Pancreas (tissue), 10 donors: ENCODE measurements around the gene SATB1. TPM values are rescaled to one million over a fixed set of nuclear protein-coding genes. Genes with fewer than 3 reads are reported as not detected.
"Not testable (repeated sequence)": the region's sequence is repeated elsewhere in the genome, so short reads cannot be mapped to it uniquely, and the experiment has no call there.

Experiments used
- ATAC-seq, 4 donors: fragments of 200-7000 bp; cut with Tn5 transposase; one replicate each; pipeline versions ENCODE4 v1.8.0 to v1.9.1; 2020; ENCODE audit warnings: mild to moderate bottlenecking in 4 of 4, moderate library complexity in 4 of 4
- DNase-seq, 6 donors: peaks; one replicate each; pipeline ENCODE4 v3.0.0-alpha.2; 2020
- FAIRE-seq: peaks from 2 replicates; lab custom pipeline; 2012; peaks lifted over from hg19 to GRCh38; lab: Jason Lieb, UNC
- H3K27ac ChIP-seq, 4 donors: fragments of 200-600 bp; sonication (generic); 1 replicate in 3 of 4; 2 replicates in 1 of 4; pipeline versions ENCODE4 v1.5.0 to v1.8.0; 2020
- H3K27me3 ChIP-seq, 4 donors: fragments of 200-600 bp; one replicate each; pipeline ENCODE4 v1.8.0; 2021
- H3K36me3 ChIP-seq, 3 donors: fragments of 200-600 bp; sonication (generic) in 1 of 3; one replicate each; pipeline versions ENCODE4 v1.5.0 to v1.8.0; 2020 to 2021
- H3K4me1 ChIP-seq, 3 donors: fragments of 200-600 bp; one replicate each; pipeline ENCODE4 v1.8.0; 2021
- H3K4me3 ChIP-seq, 4 donors: fragments of 200-600 bp; sonication (generic) in 2 of 4; one replicate each; pipeline versions ENCODE4 v1.5.0 to v1.8.0; 2020 to 2021
- H3K9me3 ChIP-seq, 4 donors: fragments of 200-600 bp; one replicate each; pipeline ENCODE4 v1.8.0; 2021
- CTCF ChIP-seq, 4 donors: fragments of 200-600 bp; sonication (generic) in 3 of 4; IDR thresholded peaks; one replicate each; pipeline versions ENCODE4 v1.5.0 to v1.8.0; 2021; ENCODE audit warnings: antibody characterized with exemption in 4 of 4
- WGBS, 2 donors: extraction: QIAGEN DNeasy Blood & Tissue Kit; methylation state at CpG; one replicate each; pipeline ENCODE4 v1.1.7; 2013; 5-methylcytosine and 5-hydroxymethylcytosine counted together
- intact Hi-C, 3 donors: fragments of 100-400 bp; cut with DNase I; formaldehyde crosslinking; loops; one replicate each; pipeline versions ENCODE4 v1.11.1 to v1.14.2; 2022
- polyA plus RNA-seq, 2 donors: library from polyadenylated mRNA; stranded (reverse); fragments of 200-250 nt; gene quantifications; one replicate each; pipeline ENCODE4 v1.2.3, GENCODE V29; 2013
- total RNA-seq, 6 donors: library from RNA; stranded (reverse); fragmentation: NEBNext Ultra II Directional in 4 of 6; extraction: Animal tissue kit (Norgen Biotek cat#: 25700) in 4 of 6; gene quantifications; one replicate each; pipeline versions ENCODE4 v1.2.1 to v1.2.4, GENCODE V29; 2021 to 2023
- donor health status: healthy with polysubstance abuse.
- donor health status: DM: no; HTN: no; CAD: no; lungs with moderate emphysema.
- donor health status: DM: no; HTN: no; CAD: no.
- donor health status: control.
- donor health status: control.
- donor health status: Bipolar disorder and iron deficiency.
- donor health status: DM: yes; HTN: yes; CAD: no.
- donor health status: DM: no; HTN: no; CAD: no.
- donor health status: DM: no; HTN: no; CAD: no.
- donor health status: DM: yes; HTN: yes; CAD: no.

SATB1 gene
- total and polyA plus RNA-seq, 8 donors = 12.6 to 40.0 (median 26.7) TPM

- Histone ChIP-seq H3K4me1 (no peaks in the 10 kb centered on the region), H3K9me3 (no peaks in the 10 kb centered on the region), H3K4me3 (no peak overlapping the region), H3K27ac (no peak overlapping the region), H3K36me3 (no peaks in the 10 kb centered on the region), H3K27me3 (peaks cover 0 to 2% (median 0%) of the 10 kb centered on the region in 4 donors)
- ATAC-seq (no peak), FAIRE-seq (no peak), DNase-seq (no peak)
- WGBS, 2 donors = 84 to 94% methylated on average over 2 of the region's 2 CpGs
- TF ChIP-seq CTCF (IDR thresholded peaks at IDR 0.05) = no peak
- intact Hi-C loops = no loop called here
Measured at GRCh38 chr3:18454766-18455165, 29.6 kb upstream of the SATB1 start.

- H3K4me3 ChIP-seq, H3K27ac ChIP-seq, H3K9me3 ChIP-seq, ATAC-seq, H3K27me3 ChIP-seq, H3K36me3 ChIP-seq, intact Hi-C loops, FAIRE-seq, H3K4me1 ChIP-seq, DNase-seq: not testable (repeated sequence)
- WGBS, 2 donors = 93 to 96% methylated on average over 6 of the region's 6 CpGs
Measured at GRCh38 chr3:18449618-18450017, 24.5 kb upstream of the SATB1 start.

GRCh38 chr3:18447720-18448119, 22.6 kb upstream of the SATB1 start:
- H3K4me3 ChIP-seq = no peak overlapping the region
- no peak for TF ChIP-seq CTCF (IDR thresholded peaks at IDR 0.05)
- H3K36me3 ChIP-seq = no peaks in the 10 kb centered on the region
- DNase-seq (no peak), ATAC-seq (no peak), FAIRE-seq (no peak)
- H3K27ac ChIP-seq = no peak overlapping the region
- H3K9me3 ChIP-seq = no peaks in the 10 kb centered on the region
- peaks cover 0 to 7% (median 0%) of the 10 kb centered on the region in 3 donors for H3K4me1 ChIP-seq
- intact Hi-C loops = no loop called here
- peaks cover 0 to 2% (median 0%) of the 10 kb centered on the region in 4 donors for H3K27me3 ChIP-seq

- Histone ChIP-seq H3K4me1 (peaks cover 0 to 7% (median 3%) of the 10 kb centered on the region in 3 donors), H3K27me3 (no peaks in the 10 kb centered on the region), H3K9me3 (no peaks in the 10 kb centered on the region), H3K4me3 (peak overlapping the region in 2 of 4 donors; percentile 58 to 68), H3K36me3 (no peaks in the 10 kb centered on the region), H3K27ac (no peak overlapping the region)
- 26 to 28% methylated on average over 7 of the region's 7 CpGs for WGBS, 2 donors
- FAIRE-seq = no peak
- no peak for ATAC-seq
- TF ChIP-seq CTCF (IDR thresholded peaks at IDR 0.05) = no peak
- no peak for DNase-seq
- intact Hi-C loops = no loop called here
Measured at GRCh38 chr3:18446149-18446825, 21.1 kb upstream of the SATB1 start.

- Histone ChIP-seq H3K36me3 (no peaks in the 10 kb centered on the region), H3K27me3 (no peaks in the 10 kb centered on the region), H3K4me1 (peaks cover 0 to 7% (median 3%) of the 10 kb centered on the region in 3 donors), H3K27ac (peak overlapping the region in 2 of 4 donors; percentile 48 to 61), H3K9me3 (no peaks in the 10 kb centered on the region), H3K4me3 (peak overlapping the region; percentile 31 to 68 (median 55))
- DNase-seq (peak in 4 of 6 donors; percentile 22 to 50 (median 42)), FAIRE-seq (no peak), ATAC-seq (peak; percentile 5 to 33 (median 20))
- intact Hi-C loops = no loop called here
- 6 to 7% methylated on average over 27 to 33 of the region's 33 CpGs for WGBS, 2 donors
- no peak for TF ChIP-seq CTCF (IDR thresholded peaks at IDR 0.05)
Measured at GRCh38 chr3:18445401-18446148, 20.4 kb upstream of the SATB1 start.
